OCI-LY1 (cell line): ENCODE measurements around the gene R3HCC1L.

ENCODE experiments used
- EZH2 ChIP-seq: fragments of 200-600 bp; sonication (generic), shearing (Covaris generic); IDR thresholded peaks from 2 replicates; pipeline ENCODE4 v1.8.0; 2017; ENCODE audit warnings: borderline replicate concordance, mixed run types, mild to moderate bottlenecking, antibody characterized with exemption, low read length, moderate library complexity, mixed read lengths
- TF ChIP-seq, protein P1 (sequence below): fragments of 200-600 bp; sonication (generic), shearing (Covaris generic); IDR thresholded peaks from 2 replicates; pipeline ENCODE4 v1.5.1; 2017; ENCODE audit warnings: mild to moderate bottlenecking, antibody characterized with exemption, low read length, moderate library complexity, mixed read lengths

GRCh38 chr10:98224996-98225395 lies 90.5 kb downstream of the R3HCC1L start:
- TF ChIP-seq, protein P1, sequence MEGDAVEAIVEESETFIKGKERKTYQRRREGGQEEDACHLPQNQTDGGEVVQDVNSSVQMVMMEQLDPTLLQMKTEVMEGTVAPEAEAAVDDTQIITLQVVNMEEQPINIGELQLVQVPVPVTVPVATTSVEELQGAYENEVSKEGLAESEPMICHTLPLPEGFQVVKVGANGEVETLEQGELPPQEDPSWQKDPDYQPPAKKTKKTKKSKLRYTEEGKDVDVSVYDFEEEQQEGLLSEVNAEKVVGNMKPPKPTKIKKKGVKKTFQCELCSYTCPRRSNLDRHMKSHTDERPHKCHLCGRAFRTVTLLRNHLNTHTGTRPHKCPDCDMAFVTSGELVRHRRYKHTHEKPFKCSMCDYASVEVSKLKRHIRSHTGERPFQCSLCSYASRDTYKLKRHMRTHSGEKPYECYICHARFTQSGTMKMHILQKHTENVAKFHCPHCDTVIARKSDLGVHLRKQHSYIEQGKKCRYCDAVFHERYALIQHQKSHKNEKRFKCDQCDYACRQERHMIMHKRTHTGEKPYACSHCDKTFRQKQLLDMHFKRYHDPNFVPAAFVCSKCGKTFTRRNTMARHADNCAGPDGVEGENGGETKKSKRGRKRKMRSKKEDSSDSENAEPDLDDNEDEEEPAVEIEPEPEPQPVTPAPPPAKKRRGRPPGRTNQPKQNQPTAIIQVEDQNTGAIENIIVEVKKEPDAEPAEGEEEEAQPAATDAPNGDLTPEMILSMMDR = no peak
- TF ChIP-seq EZH2 = no peak
